GM12872 (cell line): ENCODE measurements around the gene LCN1.

Experiments used
- CTCF ChIP-seq: IDR thresholded peaks from 3 replicates; pipeline ENCODE4 v1.5.1; 2011; ENCODE audit warnings: low read depth, mild to moderate bottlenecking, low read length, moderate library complexity; ENCODE audit not compliant: insufficient read depth

The LCN1 gene

GRCh38 chr9:135516132-135516860 is 4.9 kb upstream of the LCN1 start:
- no peak for TF ChIP-seq CTCF

- no peak for TF ChIP-seq CTCF
Observed at GRCh38 chr9:135517407-135517822, 3.8 kb upstream of the LCN1 start.

GRCh38 chr9:135519179-135519971 is 1.9 kb upstream of the LCN1 start:
- TF ChIP-seq CTCF = no peak

GRCh38 chr9:135521608-135522095 is 412 bp downstream of the LCN1 start:
- no peak for TF ChIP-seq CTCF

- no peak for TF ChIP-seq CTCF
Observed at GRCh38 chr9:135522137-135522877, 1.1 kb downstream of the LCN1 start.

- TF ChIP-seq CTCF = no peak
Observed at GRCh38 chr9:135522931-135523330, 1.7 kb downstream of the LCN1 start.
